T follicular helper cell (primary cell): ENCODE data around the gene CELSR1.
"Not testable (repeated sequence)": the region's sequence is repeated elsewhere in the genome, so short reads cannot be mapped to it uniquely, and the experiment has no call there.

Source experiments
- DNase-seq: peaks from one replicate; pipeline ENCODE4 v3.0.0-alpha.2; 2020; ENCODE audit warnings: low read depth

CELSR1 gene

GRCh38 chr22:46514592-46515207 lies 22.7 kb downstream of the CELSR1 start:
- DNase-seq: no peak

- DNase-seq: no peak
These were observed 23.4 kb downstream of the CELSR1 start for GRCh38 chr22:46513908-46514550.

- no peak for DNase-seq
These were observed 24.7 kb downstream of the CELSR1 start for GRCh38 chr22:46512683-46513082.

- no peak for DNase-seq
These were observed 25.4 kb downstream of the CELSR1 start for GRCh38 chr22:46512039-46512370.

GRCh38 chr22:46511151-46512038 lies 26.0 kb downstream of the CELSR1 start:
- no peak for DNase-seq

DNA sequence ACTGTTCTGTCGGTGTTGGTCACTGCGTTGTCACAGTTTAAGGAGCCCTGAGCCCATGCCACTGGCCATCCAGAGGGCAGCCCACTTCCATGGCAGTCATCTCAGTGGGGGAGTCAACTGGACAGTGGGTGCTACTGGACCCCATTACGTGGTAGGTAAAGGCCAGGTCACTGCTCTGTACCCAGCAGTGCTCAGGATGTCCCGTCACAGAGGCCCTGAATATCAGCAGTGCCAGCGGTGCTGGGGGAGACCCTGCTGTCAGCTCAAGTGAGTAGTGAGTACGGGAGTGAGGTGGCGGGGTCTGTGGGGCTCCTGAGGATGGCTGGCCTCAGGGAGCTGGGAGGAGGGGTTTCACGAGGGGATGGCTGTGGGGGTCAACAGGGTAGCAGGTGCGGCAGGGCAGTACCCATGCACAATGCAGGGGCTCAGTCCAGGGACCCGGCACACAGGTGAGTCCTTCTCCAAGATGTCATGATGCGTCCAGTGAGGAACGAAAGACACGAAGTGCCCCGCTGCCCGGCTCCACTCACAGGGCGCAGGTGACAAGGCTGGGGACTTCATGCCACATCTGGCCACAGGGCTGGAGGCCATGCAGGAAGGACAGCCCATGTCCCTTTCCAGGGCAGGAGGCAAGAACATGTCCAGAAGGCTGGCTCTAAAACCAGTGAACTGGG lies 27.9 kb downstream of the CELSR1 start:
- no peak for DNase-seq

GRCh38 chr22:46508491-46508999 lies 28.9 kb downstream of the CELSR1 start:
- no peak for DNase-seq

GRCh38 chr22:46507451-46508425 lies 29.7 kb downstream of the CELSR1 start:
- no peak for DNase-seq

GRCh38 chr22:46504584-46504983 lies 32.8 kb downstream of the CELSR1 start:
- no peak for DNase-seq

- no peak for DNase-seq
These were observed 34.8 kb downstream of the CELSR1 start for GRCh38 chr22:46502440-46503175.

- DNase-seq: no peak
These were observed 35.7 kb downstream of the CELSR1 start for GRCh38 chr22:46501701-46502100.

GRCh38 chr22:46501265-46501664 lies 36.2 kb downstream of the CELSR1 start:
- not testable (repeated sequence) for DNase-seq

DNA sequence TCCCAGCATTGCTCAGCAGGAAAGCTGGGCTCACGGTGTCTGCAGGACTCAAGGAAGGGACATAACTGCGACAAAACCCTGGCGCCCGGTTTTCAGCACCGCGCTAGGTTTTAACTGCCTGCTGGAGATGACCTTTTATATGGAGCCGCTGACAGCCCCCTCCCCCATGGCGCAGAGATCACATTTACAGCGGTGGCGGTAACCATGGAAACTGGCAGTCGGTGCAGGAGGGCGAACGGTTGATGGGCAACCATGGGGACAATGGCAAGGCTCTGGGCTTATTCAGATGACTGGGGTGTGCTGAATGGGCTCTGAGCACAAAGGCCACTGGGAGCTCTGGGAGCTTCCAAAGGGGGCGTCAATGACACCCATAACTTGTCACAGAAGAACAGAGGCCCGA lies 37.2 kb downstream of the CELSR1 start:
- DNase-seq: no peak

DNA sequence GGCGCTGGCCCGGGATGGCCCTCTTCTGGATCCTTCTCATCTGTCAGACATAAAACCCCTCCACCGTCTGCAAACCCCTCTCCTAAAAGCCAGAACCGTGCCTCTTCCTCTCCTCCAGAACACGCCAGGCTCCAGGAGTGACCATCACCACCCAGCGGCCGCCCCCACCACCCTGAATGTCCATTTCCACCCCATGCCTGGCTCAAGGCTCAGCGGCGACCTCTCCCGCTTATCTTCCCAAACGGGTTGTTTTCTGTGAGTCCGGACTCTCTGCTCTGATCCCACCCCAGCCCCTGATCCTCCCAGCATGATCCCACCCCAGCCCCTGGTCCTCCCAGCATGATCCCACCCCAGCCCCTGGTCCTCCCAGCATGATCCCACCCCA lies 37.6 kb downstream of the CELSR1 start:
- no peak for DNase-seq

GRCh38 chr22:46491946-46492345 lies 45.5 kb downstream of the CELSR1 start:
- DNase-seq: no peak

DNA sequence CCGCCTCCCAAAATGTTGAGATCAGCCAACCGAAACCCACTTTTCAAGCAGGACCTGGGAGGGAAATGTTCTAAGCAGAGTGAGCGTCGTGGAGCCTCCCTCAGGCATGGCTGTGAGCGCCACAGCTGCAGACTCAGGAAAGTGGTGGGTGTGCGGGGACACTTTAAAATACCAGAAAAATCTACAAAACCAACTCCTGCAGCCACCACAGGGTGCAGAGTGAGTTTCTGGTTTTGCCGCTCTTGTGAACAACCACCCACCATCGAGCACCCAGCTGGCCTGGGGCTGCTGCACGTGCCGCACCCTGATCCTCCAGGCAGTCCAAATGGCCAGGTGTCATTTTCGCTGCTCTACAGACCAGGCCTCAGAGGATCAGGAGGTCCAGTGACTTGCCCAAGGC lies 46.9 kb downstream of the CELSR1 start:
- no peak for DNase-seq

DNA sequence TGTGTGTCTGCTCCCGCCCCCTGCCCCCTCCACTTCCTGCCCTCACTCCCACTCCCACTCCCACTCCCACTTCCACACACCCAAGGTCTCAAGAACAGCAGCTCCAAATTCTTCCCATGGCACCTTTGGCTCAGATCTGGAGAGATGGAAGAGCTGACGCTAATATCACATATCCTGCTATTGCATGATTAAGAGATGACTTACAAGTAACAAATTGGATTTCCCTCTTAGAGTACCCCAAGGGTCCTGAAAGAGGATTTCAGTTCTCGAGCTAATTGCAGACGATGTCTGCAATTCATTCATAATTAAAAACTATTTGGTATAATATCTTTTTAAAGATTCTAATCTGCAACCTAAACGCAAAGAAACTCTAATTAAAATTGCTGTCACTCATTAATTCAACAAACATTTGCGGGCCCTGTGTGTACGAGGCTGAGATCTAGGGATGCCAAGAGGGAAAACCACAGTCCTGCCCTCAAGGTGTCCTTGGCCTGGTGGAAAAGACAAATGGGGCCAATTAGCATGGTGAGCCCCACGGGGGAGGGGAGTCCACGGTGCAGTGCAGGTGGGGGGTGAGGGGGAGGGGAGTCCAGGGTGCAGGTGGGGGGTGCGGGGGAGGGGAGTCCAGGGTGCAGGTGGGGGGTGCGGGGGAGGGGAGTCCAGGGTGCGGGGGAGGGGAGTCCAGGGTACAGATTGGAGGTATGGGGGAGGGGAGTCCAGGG lies 50.3 kb downstream of the CELSR1 start:
- no peak for DNase-seq

DNA sequence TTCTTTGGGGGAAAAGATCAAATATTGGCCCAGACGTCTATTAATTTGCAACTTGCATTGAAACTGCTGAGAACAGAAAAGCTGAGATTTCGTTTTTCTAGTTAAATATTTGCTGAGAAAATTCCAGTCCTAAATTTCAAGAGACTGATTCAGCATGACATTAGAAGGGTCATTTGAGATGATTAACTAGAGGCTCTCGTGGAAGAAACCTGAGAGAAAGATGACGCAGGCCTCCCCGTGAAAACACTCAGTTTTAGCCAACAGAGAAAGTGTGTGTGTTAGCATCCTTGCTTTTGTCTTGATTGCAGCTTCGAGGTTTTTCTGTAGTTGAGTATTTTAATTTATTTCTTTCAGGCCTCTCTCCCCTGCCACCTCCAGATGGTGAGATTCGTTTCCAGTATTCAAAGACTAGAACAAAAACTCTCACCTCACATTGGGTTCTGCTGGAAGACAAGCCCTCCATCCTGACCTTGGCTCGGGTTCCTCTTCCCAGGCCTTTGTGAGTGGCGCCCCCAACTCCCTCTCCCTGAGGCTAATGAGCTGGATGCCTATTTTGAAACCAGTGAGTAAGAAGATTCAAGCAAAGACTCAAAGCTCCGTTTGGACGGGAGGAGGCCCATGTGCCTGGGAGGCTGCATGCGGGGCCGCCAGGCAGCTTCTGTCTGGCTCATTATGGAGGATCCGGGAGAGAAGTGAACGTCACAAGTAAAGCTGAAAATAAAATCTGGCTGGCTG lies 52.4 kb downstream of the CELSR1 start:
- no peak for DNase-seq
